ENCODE results near the gene SPOPL. TPM values are rescaled to one million over a fixed set of nuclear protein-coding genes. Genes with fewer than 3 reads are reported as not detected.

SPOPL gene
- total and polyA plus RNA-seq, 10 of the 15 experiments (the other 5 are each of a cell fraction or from before 2014, with no cell fraction given): 4.0 to 25.0 (median 11.5) TPM

DNA sequence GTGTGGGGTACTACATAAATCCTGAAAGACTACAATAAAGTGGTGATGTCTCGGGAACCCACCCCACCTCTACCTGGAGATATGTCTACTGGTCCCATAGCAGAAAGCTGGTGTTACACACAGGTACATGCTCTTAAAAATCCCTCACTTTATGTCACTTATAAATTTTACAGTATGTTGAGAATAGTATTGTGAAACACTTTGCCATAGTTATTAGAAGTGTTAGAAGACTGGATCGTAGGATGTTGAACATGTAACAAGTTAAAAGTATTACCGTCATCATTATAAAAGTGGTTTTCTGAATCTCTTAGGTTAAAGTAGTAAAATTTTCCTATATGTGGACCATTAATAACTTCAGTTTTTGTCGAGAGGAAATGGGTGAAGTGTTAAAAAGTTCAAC lies 48.6 kb downstream of the SPOPL start:
- CTCF ChIA-PET: no interaction called here
- Histone ChIP-seq H3K79me2 (ENCODE audit: control insufficient read depth, insufficient read depth, low read length) (peaks cover 20% of the 10 kb centered on the region), H3K36me3 (ENCODE audit: control insufficient read depth in 2 of 2, insufficient read depth in 2 of 2, low read length in 1 of 2) (peaks cover 2 to 10% of the 10 kb centered on the region in 2 experiments; a peak in 3 of 4 replicates), H3K4me3 (no peak overlapping the region), H3K27me3 (replicated peaks in 1 of 2; ENCODE audit: control insufficient read depth in 2 of 2, insufficient read depth in 2 of 2, low read length in 1 of 2) (no peaks in the 10 kb centered on the region), H3K4me2 (ENCODE audit: control insufficient read depth, insufficient read depth) (no peak overlapping the region), H3K9ac (ENCODE audit: control insufficient read depth, insufficient read depth, low read length) (no peak overlapping the region), H4K20me1 (ENCODE audit: control insufficient read depth, insufficient read depth) (no peaks in the 10 kb centered on the region), H2AFZ (ENCODE audit: control insufficient read depth, low read depth, low read length) (no peak overlapping the region), H3K4me1 (ENCODE audit: control insufficient read depth, insufficient read depth, low read length) (no peaks in the 10 kb centered on the region), H3K9me3 (replicated peaks; ENCODE audit: control insufficient read depth, insufficient read depth, low read length) (peaks cover under 1% of the 10 kb centered on the region; the same call in 2 of the 3 replicates), H3K27ac (ENCODE audit: control insufficient read depth, insufficient read depth) (no peak overlapping the region)
- TF ChIP-seq, protein P1, sequence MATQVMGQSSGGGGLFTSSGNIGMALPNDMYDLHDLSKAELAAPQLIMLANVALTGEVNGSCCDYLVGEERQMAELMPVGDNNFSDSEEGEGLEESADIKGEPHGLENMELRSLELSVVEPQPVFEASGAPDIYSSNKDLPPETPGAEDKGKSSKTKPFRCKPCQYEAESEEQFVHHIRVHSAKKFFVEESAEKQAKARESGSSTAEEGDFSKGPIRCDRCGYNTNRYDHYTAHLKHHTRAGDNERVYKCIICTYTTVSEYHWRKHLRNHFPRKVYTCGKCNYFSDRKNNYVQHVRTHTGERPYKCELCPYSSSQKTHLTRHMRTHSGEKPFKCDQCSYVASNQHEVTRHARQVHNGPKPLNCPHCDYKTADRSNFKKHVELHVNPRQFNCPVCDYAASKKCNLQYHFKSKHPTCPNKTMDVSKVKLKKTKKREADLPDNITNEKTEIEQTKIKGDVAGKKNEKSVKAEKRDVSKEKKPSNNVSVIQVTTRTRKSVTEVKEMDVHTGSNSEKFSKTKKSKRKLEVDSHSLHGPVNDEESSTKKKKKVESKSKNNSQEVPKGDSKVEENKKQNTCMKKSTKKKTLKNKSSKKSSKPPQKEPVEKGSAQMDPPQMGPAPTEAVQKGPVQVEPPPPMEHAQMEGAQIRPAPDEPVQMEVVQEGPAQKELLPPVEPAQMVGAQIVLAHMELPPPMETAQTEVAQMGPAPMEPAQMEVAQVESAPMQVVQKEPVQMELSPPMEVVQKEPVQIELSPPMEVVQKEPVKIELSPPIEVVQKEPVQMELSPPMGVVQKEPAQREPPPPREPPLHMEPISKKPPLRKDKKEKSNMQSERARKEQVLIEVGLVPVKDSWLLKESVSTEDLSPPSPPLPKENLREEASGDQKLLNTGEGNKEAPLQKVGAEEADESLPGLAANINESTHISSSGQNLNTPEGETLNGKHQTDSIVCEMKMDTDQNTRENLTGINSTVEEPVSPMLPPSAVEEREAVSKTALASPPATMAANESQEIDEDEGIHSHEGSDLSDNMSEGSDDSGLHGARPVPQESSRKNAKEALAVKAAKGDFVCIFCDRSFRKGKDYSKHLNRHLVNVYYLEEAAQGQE (IDR thresholded peaks at IDR 0.05; ENCODE audit: low read depth, low read length): no peak
- TF ChIP-seq, protein P2, sequence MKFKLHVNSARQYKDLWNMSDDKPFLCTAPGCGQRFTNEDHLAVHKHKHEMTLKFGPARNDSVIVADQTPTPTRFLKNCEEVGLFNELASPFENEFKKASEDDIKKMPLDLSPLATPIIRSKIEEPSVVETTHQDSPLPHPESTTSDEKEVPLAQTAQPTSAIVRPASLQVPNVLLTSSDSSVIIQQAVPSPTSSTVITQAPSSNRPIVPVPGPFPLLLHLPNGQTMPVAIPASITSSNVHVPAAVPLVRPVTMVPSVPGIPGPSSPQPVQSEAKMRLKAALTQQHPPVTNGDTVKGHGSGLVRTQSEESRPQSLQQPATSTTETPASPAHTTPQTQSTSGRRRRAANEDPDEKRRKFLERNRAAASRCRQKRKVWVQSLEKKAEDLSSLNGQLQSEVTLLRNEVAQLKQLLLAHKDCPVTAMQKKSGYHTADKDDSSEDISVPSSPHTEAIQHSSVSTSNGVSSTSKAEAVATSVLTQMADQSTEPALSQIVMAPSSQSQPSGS (IDR thresholded peaks at IDR 0.05; ENCODE audit: low read length): no peak
- TF ChIP-seq, protein P3, sequence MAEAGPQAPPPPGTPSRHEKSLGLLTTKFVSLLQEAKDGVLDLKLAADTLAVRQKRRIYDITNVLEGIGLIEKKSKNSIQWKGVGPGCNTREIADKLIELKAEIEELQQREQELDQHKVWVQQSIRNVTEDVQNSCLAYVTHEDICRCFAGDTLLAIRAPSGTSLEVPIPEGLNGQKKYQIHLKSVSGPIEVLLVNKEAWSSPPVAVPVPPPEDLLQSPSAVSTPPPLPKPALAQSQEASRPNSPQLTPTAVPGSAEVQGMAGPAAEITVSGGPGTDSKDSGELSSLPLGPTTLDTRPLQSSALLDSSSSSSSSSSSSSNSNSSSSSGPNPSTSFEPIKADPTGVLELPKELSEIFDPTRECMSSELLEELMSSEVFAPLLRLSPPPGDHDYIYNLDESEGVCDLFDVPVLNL (IDR thresholded peaks at IDR 0.05; ENCODE audit: low read depth, low read length): no peak
- no peak for TF ChIP-seq TAF1 (IDR thresholded peaks at IDR 0.05; ENCODE audit: borderline replicate concordance, low read depth, low read length)
- TF ChIP-seq EZH2 (IDR thresholded peaks at IDR 0.05; ENCODE audit: borderline replicate concordance, control insufficient read depth, low read depth, low read length): no peak
- TF ChIP-seq SUZ12 (IDR thresholded peaks at IDR 0.05; ENCODE audit: unreplicated experiment): no peak
- no peak for TF ChIP-seq SUPT20H (IDR thresholded peaks at IDR 0.05; ENCODE audit: borderline replicate concordance, control insufficient read depth, low read depth, low read length)
- TF ChIP-seq MXI1 (IDR thresholded peaks at IDR 0.05; ENCODE audit: low read depth, low read length): no peak
- RAD21 ChIA-PET (ENCODE audit: unreplicated experiment): interaction anchor here (0.7 to 1.9 kb wide), 3 partner anchors 28 to 47 kb away, joined by 3 to 7 read pairs (median 3); no protein-coding TSS in a partner anchor
- in situ Hi-C loops (cut with MboI): no loop called here
- DNase-seq (ENCODE audit: low read depth, low spot score) (no peak), FAIRE-seq (no peak), ATAC-seq (no peak)
- intact Hi-C loops (cut with micrococcal nuclease; ENCODE audit: unreplicated experiment): no loop called here
- no TSS peak for BruUV-seq (replicated peaks)
- POLR2A ChIA-PET: interaction anchor here (0.8 kb wide), 1 partner anchor 21 kb away, joined by 3 read pairs; no protein-coding TSS in a partner anchor
- SMC1A ChIA-PET (ENCODE audit: uncharacterized antibody, unreplicated experiment): interaction anchor here (1.4 kb wide), 1 partner anchor 47 kb away, joined by 5 read pairs; no protein-coding TSS in a partner anchor
- 74% methylated on average over 4 of the region's 4 CpGs for WGBS (ENCODE audit: insufficient coverage, insufficient replicate concordance, low lambda C conversion rate, missing lambda C conversion rate)
